GM12873 (cell line): Measurements from ENCODE around the gene LSM14A.
A peak's percentile ranks its signal among the peaks of the same experiment; 100 is the strongest.

Experiments used
- TF ChIP-seq, protein P1 (sequence below): IDR thresholded peaks from 2 replicates; pipeline ENCODE4 v1.5.1; 2012; ENCODE audit warnings: low read depth, mild to moderate bottlenecking, moderate library complexity, low read length, control low read depth; ENCODE audit not compliant: insufficient read depth; ENCODE audit errors: missing control alignments

LSM14A gene

DNA sequence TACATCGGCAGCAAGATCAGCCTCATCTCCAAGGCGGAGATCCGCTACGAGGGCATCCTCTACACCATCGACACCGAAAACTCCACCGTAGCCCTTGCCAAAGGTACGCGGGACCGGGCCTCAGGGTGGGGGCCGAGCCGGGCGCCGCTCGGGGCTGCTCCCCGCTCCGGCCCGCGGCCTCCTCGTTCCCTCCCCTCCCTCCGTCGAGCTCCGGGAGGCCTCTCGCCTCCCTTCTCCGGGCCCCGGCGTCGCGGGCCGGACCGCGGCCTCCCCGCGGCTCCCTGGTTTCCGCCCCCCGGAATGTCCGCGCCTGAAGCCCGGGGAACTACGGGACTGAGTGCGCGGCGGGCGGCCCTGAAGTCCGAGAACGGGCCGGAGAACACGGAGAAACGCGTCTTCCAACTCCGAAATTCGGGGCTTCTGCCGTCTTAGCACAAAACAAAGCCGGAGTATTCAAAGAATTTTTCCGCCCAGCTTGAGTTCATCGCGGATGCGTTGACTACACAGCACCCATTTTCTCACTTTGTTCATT, 423 bp downstream of the LSM14A start:
- TF ChIP-seq, protein P1, sequence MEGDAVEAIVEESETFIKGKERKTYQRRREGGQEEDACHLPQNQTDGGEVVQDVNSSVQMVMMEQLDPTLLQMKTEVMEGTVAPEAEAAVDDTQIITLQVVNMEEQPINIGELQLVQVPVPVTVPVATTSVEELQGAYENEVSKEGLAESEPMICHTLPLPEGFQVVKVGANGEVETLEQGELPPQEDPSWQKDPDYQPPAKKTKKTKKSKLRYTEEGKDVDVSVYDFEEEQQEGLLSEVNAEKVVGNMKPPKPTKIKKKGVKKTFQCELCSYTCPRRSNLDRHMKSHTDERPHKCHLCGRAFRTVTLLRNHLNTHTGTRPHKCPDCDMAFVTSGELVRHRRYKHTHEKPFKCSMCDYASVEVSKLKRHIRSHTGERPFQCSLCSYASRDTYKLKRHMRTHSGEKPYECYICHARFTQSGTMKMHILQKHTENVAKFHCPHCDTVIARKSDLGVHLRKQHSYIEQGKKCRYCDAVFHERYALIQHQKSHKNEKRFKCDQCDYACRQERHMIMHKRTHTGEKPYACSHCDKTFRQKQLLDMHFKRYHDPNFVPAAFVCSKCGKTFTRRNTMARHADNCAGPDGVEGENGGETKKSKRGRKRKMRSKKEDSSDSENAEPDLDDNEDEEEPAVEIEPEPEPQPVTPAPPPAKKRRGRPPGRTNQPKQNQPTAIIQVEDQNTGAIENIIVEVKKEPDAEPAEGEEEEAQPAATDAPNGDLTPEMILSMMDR: no peak

DNA sequence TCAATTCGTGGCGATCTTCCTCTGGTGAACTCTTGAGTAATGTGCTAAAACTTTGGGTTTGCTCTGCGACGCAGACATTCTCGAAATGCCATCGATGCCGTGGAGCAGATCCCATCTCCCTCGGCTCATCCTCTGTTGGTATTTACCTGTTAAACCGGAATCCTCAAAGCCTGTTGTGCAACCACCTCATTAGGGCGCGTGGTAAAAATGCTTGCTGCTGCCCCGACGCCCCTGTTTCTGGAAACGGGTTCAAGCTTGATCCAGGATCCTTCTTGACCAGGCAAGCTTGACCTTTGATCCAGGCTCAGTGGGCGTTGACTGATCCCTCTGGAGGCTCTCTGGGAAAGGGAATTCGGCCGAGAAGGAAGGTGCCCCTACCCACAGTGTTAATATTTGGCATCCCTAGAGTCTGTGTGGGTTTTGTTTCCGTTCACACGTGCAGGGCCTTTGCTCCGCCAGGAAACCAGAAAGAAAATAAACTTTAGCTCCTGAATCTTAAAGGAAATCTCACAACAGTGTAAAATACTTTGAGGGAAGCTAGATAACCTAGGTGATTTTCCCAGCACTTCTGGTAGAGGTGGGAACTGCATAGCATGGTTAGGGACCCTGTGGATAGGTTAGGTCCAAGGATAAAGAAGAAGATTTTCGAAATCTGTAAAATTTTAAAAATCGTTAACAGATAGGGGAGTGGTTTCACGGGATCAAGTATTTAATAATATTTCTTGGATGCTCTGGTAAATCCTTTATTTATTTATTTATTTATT, 1.1 kb downstream of the LSM14A start:
- TF ChIP-seq, protein P1: peak; percentile 30

- TF ChIP-seq, protein P1: no peak
These were observed 4.3 kb downstream of the LSM14A start for GRCh38 chr19:34176581-34176980.

DNA sequence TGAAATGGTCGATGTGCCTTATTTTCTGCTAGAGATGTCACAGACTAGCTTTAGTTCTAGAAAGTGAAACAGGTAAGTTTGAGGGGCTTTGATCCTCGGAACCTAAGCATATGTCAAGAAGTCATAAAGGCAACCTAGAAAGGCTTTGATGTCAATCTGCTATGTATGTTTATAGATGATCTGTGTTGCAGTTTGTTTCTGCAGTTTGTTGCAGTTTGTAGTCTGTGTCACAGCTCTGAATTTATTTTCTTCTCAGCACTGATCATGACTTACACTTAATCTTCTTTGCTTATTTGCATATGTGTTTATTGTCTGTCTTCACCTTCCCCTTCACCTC, 5.9 kb downstream of the LSM14A start:
- TF ChIP-seq, protein P1: no peak

DNA sequence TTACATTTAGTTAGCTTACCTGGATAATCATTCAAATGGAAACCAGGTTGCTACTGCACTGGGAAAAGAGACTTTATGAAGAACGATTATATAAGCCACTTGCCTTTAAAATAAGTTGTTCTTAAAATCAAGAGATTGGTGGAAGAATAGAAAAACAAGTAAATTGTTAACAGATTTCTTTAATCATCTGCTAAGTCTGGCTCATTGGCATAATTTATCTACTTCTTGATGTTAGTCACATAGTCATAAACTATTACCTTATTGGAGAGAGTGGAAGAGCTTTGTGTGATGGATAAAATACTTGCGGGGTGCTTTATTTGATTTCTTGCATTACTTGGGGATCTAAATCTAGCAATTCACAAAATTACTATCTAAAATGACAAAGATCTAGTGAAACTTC, 6.8 kb downstream of the LSM14A start:
- TF ChIP-seq, protein P1: no peak

DNA sequence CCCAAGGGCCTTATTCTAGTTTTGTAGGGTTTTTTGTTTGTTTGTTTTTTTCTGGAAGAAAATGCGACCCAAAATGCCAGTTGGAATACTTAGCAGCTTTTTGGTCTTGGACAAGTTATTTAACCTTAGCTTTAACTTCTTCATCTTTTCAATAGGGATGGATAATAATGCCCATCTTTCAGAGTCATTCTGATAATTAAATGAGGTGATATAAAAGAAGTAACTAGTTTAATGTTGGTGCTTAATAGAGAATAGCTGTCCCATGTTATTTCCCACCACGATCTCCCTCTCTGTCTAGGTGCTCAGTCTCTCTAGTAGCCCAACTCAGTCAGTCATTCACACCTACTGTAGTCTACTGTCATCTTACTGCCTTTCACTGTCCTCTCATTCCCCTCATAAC, 8.0 kb downstream of the LSM14A start:
- TF ChIP-seq, protein P1: no peak

GRCh38 chr19:34180709-34181108, 8.4 kb downstream of the LSM14A start:
- TF ChIP-seq, protein P1: no peak
